ENCODE data around the gene SFPQ.
"Not testable (repeated sequence)": the region's sequence is repeated elsewhere in the genome, so short reads cannot be mapped to it uniquely, and the experiment has no call there.

SFPQ gene

DNA sequence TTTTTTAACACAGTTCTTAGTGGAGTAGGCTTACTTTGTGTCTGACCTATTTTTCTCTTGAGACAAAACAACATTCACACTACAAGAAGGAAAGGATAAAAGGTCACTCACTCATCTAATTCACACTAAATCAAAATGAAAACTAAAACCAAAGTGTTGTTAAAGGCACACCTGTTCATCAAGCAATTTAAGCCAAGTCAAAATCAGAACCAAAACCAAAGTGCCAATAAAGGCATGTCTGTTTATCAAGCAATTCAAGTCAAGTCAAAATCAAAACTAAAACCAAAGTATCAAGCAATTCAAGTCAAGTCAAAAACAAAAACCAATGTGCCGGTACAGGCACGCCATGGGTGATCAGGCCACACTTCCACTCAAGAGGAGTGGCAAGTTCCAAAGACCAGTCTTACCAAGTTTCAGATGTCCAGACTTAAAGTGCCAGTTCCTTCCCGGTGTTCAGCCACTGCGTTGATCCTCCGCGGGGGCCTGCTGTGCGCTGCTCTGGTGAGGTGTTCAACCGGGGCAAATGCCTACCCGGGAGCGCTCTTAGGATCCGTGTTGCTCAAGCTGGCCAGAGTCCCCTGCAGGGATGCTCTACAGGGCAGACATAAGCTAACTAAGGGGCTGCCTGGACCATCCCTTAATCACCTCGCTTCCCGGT lies 46.9 kb downstream of the SFPQ start:
- not testable (repeated sequence) for H3K27ac ChIP-seq; DNase-seq (ENCODE audit: low read depth, low spot score)

DNA sequence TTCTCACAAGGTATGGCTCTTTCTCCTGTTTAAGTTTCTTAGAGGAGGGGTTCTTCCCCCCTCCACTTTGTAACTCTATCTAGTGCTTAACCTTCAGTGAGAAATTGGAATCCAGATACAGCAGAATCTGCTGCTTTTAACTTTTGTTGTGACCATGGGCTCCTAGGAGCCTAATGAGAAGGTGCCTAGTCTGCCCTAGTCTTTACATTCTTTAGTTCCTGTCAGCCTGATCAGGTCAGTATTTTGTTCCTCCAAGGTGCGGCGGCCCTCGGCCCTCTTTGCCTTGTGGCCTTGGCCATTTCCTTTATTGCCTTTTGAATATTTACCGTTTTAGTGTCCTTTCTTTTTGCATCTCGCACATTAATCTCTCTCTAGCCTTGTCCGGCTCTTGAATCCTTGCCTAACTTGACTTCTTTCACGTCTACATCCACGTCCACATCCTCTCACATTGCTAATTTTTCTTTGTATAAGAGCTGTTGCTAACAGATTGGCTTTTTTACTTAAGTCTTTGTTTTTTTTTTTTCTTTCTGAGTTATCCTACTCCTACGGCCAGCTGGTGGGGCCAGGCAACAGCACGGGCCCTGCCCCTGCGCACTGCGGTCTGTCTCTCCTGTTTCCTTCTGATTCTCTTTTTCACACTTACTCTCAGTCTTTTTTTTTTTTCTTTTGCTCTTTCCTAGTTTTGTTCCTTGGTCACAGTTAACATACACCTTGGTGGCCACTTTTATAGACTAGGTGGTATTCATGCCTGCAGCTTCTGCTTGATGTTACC lies 49.0 kb downstream of the SFPQ start:
- no peak overlapping the region for H3K27ac ChIP-seq

DNA sequence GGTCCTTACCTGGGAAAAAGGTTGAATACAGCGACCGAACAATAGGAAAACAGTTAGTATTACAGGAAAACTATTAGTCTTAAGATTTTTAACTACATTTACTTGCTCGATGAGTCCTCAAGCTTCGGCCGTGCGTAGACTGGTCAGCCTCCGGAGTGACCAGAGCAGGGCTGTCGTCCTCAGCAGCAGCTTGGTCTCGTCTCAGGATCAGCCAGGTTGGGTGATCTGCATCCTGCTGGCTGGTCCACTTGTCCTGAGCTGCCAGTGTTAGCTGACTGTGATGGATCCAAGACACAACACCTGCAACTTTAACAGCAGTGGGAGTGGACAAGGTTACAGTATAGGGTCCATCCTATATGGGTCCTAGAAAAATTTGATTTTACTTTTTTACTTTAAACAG lies 50.2 kb downstream of the SFPQ start:
- not testable (repeated sequence) for H3K27ac ChIP-seq; DNase-seq (ENCODE audit: low read depth, low spot score)

More for the DNA sequence above, 49.0 kb downstream of the SFPQ start:
- DNase-seq (ENCODE audit: low read depth, low spot score) = no peak

DNA sequence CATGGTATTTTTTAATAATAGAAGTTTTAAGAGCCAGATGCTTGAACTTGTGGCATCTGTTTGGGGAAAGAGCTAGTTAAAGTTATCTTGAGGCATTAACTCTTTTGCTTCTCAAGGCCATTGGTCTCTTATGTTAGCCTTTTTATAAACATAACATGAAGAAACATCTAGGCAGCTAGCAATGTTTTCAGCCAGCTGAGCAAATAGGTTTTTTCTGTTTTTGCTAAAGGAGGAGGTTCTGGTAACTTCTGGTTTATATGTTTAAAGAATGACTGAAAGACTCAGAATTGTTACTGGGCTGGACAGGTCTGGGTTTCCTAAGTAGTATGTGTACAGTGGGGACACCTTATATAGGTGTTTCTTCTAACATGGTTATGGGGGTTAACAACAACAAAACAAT lies 50.7 kb downstream of the SFPQ start:
- H3K27ac ChIP-seq; DNase-seq (ENCODE audit: low read depth, low spot score): not testable (repeated sequence)

DNA sequence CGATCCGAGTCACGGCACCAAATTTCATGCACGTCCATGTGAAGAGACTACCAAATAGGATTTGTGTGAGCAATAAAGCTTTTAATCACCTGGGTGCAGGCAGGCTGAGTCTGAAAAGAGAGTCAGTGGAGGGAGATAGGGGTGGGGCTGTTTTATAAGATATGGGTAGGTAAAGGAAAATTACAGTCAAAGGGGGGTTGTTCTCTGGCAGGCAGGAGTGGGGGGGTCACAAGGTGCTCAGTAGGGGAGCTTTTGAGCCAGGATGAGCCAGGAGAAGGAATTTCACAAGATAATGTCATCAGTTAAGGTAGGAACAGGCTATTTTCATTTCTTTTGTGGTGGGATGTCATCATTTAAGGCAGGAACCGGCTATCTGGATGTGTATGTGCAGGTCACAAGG lies 55.4 kb downstream of the SFPQ start:
- H3K27ac ChIP-seq; DNase-seq (ENCODE audit: low read depth, low spot score): not testable (repeated sequence)

DNA sequence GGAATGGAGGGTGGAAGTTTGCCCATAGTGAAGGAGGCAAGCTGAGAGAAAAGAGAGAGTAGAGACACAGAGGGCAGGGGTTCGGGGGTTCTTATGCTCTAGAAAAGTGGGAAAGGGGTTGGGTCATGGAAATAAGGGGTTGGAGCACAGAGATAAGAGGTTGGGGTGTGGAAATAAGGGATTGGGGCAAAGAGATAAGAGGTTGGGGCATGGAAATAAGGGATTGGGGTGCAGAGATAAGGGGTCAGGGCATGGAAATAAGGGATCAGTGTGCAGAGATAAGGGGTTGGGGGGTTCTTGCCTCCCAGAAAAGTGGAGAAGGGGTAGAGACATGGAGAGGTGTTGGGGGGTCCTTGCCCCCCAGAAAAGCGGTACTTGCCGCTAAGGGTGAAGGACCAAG lies 56.2 kb downstream of the SFPQ start:
- no peak overlapping the region for H3K27ac ChIP-seq
- DNase-seq (ENCODE audit: low read depth, low spot score) = no peak

All from epithelial cell of prostate (primary cell).